DND-41 (cell line): Measurements from ENCODE around the gene TACC3.
A peak's percentile ranks its signal among the peaks of the same experiment; 100 is the strongest.

Source experiments
- ATAC-seq: fragments of 200-7000 bp; cut with Tn5 transposase; 3 replicates; pipeline ENCODE4 v1.9.1; 2021; ENCODE audit warnings: low read depth; ENCODE audit not compliant: insufficient read depth
- DNase-seq: peaks from one replicate; pipeline ENCODE4 v3.0.0-alpha.2; 2020
- H2AFZ ChIP-seq: 2 replicates; pipeline ENCODE4 v1.6.0; 2012; ENCODE audit warnings: low read depth, low read length
- H3K27ac ChIP-seq: 2 replicates; pipeline ENCODE4 v1.5.1; 2012; ENCODE audit warnings: low read length, inconsistent platforms
- H3K27me3 ChIP-seq: fragments of 200-600 bp; sonication (generic); 2 replicates; pipeline ENCODE4 v1.6.0; 2012; ENCODE audit warnings: low read length, mild to moderate bottlenecking, inconsistent platforms; ENCODE audit not compliant: insufficient read depth, poor library complexity
- H3K36me3 ChIP-seq: 2 replicates; pipeline ENCODE4 v1.5.1; 2012; ENCODE audit warnings: low read length, inconsistent platforms; ENCODE audit not compliant: insufficient read depth
- H3K4me1 ChIP-seq: 2 replicates; pipeline ENCODE4 v1.5.1; 2012; ENCODE audit warnings: mild to moderate bottlenecking, low read length; ENCODE audit not compliant: insufficient read depth
- H3K4me2 ChIP-seq: 2 replicates; pipeline ENCODE4 v1.6.0; 2012; ENCODE audit warnings: mild to moderate bottlenecking, moderate library complexity, low read length, inconsistent platforms; ENCODE audit not compliant: insufficient read depth
- H3K4me3 ChIP-seq, 2 experiments: fragments of 200-600 bp in 1 of 2; shearing (Covaris generic) in 1 of 2; 2 replicates each; pipeline ENCODE4 v1.5.1; 2012 to 2016; ENCODE audit warnings: inconsistent platforms in 2 of 2, low read length in 2 of 2, mild to moderate bottlenecking in 2 of 2, low read depth in 1 of 2, moderate library complexity in 1 of 2
- H3K79me2 ChIP-seq: 2 replicates; pipeline ENCODE4 v1.6.0; 2012; ENCODE audit warnings: low read length, inconsistent platforms; ENCODE audit not compliant: insufficient read depth
- H3K9ac ChIP-seq: 2 replicates; pipeline ENCODE4 v1.6.0; 2012; ENCODE audit warnings: low read depth, mild to moderate bottlenecking, inconsistent platforms, low read length, moderate library complexity
- H3K9me3 ChIP-seq: 2 replicates; pipeline ENCODE4 v1.5.1; 2012; ENCODE audit warnings: low read length, moderate library complexity, mild to moderate bottlenecking, inconsistent platforms; ENCODE audit not compliant: insufficient read depth, severe bottlenecking
- H4K20me1 ChIP-seq: 2 replicates; pipeline ENCODE4 v1.6.0; 2012; ENCODE audit warnings: low read length; ENCODE audit not compliant: insufficient read depth
- EZH2 ChIP-seq: IDR thresholded peaks from 3 replicates; pipeline ENCODE4 v1.6.1; 2012; ENCODE audit warnings: borderline replicate concordance, low read depth, mild to moderate bottlenecking, moderate library complexity, low read length, inconsistent platforms; ENCODE audit not compliant: severe bottlenecking
- TF ChIP-seq, protein P1 (sequence below): IDR thresholded peaks from 2 replicates; pipeline ENCODE4 v1.5.1; 2012; ENCODE audit warnings: borderline replicate concordance, low read length, moderate library complexity, mild to moderate bottlenecking; ENCODE audit not compliant: poor library complexity, severe bottlenecking; ENCODE audit errors: extremely low read depth

TACC3 gene

DNA sequence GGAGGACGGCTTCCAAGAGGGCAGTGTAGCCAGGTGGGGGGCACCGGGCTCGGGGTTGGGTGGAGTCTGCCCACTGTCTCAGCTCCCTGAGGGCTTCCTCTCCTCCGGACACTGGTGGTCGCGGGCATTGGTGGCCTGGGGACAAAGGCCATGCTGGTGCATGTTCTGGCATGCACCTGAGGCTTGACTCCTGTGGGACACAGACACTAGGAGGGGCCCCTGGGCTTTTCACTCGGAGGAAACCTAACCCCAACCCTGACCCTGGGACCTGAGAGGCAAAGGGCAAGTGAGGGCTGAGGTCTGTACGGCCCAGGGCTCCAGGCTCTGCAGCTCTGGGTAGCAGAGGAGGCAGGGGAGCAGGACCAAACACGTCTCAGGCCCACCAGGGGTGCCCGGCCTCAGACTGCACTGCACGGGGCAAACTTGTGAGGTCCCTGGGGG is 49.5 kb downstream of the TACC3 start:
- H3K4me2 ChIP-seq = no peak overlapping the region
- no peak overlapping the region for H2AFZ ChIP-seq
- H3K36me3 ChIP-seq = no peaks in the 10 kb centered on the region
- no peaks in the 10 kb centered on the region for H3K79me2 ChIP-seq
- H3K4me3 ChIP-seq = no peak overlapping the region
- H3K9ac ChIP-seq = no peak overlapping the region
- no peak for DNase-seq
- H3K9me3 ChIP-seq = no peaks in the 10 kb centered on the region
- ATAC-seq = no peak
- peaks cover 5% of the 10 kb centered on the region for H4K20me1 ChIP-seq
- no peak overlapping the region for H3K27ac ChIP-seq
- H3K4me1 ChIP-seq = no peaks in the 10 kb centered on the region
- no peaks in the 10 kb centered on the region for H3K27me3 ChIP-seq
- TF ChIP-seq EZH2 = no peak
- TF ChIP-seq, protein P1, sequence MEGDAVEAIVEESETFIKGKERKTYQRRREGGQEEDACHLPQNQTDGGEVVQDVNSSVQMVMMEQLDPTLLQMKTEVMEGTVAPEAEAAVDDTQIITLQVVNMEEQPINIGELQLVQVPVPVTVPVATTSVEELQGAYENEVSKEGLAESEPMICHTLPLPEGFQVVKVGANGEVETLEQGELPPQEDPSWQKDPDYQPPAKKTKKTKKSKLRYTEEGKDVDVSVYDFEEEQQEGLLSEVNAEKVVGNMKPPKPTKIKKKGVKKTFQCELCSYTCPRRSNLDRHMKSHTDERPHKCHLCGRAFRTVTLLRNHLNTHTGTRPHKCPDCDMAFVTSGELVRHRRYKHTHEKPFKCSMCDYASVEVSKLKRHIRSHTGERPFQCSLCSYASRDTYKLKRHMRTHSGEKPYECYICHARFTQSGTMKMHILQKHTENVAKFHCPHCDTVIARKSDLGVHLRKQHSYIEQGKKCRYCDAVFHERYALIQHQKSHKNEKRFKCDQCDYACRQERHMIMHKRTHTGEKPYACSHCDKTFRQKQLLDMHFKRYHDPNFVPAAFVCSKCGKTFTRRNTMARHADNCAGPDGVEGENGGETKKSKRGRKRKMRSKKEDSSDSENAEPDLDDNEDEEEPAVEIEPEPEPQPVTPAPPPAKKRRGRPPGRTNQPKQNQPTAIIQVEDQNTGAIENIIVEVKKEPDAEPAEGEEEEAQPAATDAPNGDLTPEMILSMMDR = no peak

DNA sequence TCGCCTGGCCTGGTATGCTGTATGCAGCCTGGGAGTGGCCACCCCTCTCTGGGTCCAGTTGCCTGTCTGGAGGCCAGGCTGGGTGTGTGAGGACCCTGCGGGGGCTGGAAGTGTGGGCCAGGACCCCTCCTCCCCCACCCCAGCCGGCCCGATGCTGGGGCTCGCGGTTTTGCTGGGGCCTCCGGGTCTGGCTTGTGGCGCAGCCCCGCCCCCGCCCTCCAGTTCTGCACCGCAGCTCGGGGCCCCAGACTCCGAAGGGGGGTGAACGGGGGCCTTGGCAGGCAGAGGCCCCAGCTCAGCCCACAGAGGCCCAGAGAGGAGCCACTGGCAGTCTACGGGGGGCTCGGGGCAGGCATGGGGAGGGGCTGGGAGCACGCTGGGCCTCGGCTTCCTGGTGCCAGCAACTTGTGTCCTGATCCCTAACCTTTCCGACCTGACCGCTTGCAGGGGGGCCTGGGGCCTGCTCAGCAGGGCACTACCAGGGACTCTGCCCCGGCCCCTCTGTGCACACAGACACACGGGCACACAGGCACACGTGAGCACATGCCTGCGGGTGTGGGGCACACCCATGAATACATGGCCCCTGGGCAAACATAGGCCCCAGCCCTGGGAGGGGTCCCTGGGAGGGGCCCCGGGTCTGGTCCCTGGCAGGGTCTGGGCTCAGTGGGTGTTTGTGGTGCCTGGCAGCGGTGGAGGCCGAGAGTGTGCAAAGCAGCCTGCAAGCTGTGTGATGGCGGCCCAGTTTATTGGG is 50.4 kb downstream of the TACC3 start:
- H3K79me2 ChIP-seq = no peaks in the 10 kb centered on the region
- no peak overlapping the region for H2AFZ ChIP-seq
- ATAC-seq (peak; percentile 82), DNase-seq (peak; percentile 61)
- no peaks in the 10 kb centered on the region for H3K27me3 ChIP-seq
- H3K4me3 ChIP-seq = no peak overlapping the region
- H3K4me1 ChIP-seq = no peaks in the 10 kb centered on the region
- no peak overlapping the region for H3K9ac ChIP-seq
- H3K4me2 ChIP-seq = no peak overlapping the region
- H3K36me3 ChIP-seq = no peaks in the 10 kb centered on the region
- TF ChIP-seq EZH2 = no peak
- TF ChIP-seq, protein P1 = no peak
- H4K20me1 ChIP-seq = peaks cover 5% of the 10 kb centered on the region; the same call in 1 of the 2 replicates
- no peak overlapping the region for H3K27ac ChIP-seq
- no peaks in the 10 kb centered on the region for H3K9me3 ChIP-seq

DNA sequence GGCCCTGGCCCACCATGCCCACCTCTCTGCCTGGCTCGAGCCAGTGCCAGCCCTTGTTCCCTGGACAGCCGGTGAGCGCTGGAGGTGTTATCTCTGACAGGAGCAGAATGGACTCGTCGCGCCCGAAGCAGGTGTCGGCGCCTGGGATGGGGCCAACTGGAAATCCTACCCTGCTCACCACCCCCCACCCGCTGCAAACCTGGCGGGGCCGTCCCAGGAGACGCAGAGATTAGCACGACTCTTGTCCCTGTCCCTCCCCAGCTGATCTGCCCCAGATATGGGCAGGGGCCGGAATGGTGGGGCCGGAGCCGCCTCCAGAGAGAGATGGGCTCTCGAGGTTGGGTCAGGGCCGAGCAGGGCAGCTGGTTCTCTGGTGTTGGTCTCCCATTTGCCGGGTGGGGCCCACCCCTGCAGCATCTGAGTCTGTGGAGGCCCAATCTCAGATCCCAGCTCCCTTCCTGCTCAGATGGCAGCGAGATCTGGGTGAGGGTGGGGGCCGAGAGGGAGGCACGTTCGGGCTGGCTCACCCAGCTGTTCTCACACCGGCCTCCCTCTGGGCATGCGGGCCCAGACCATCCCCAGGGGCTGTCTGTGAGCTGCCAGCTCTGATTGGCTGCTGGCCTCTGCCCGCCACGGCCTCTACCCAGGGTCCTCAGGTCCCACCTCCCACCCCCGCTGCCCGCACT is 51.7 kb downstream of the TACC3 start:
- no peak overlapping the region for H2AFZ ChIP-seq
- TF ChIP-seq EZH2 = no peak
- TF ChIP-seq, protein P1 = no peak

More for the DNA sequence above, 51.7 kb downstream of the TACC3 start:
- no peak overlapping the region for H3K4me3 ChIP-seq
- H3K9ac ChIP-seq = no peak overlapping the region
- ATAC-seq (no peak), DNase-seq (no peak)
- H3K9me3 ChIP-seq = no peaks in the 10 kb centered on the region
- H3K4me1 ChIP-seq = no peaks in the 10 kb centered on the region
- no peaks in the 10 kb centered on the region for H3K27me3 ChIP-seq
- peaks cover 5% of the 10 kb centered on the region; the same call in 1 of the 2 replicates for H4K20me1 ChIP-seq
- H3K4me2 ChIP-seq = no peak overlapping the region
- no peaks in the 10 kb centered on the region for H3K36me3 ChIP-seq
- H3K79me2 ChIP-seq = no peaks in the 10 kb centered on the region
- H3K27ac ChIP-seq = no peak overlapping the region
